ENCODE results near the gene EEIG2. TPM values are rescaled to one million over a fixed set of nuclear protein-coding genes. Genes with fewer than 3 reads are reported as not detected.

The EEIG2 gene
- polyA plus RNA-seq, 1 of the 3 experiments (the other 2 are of a cell fraction) = 2.9 TPM

DNA sequence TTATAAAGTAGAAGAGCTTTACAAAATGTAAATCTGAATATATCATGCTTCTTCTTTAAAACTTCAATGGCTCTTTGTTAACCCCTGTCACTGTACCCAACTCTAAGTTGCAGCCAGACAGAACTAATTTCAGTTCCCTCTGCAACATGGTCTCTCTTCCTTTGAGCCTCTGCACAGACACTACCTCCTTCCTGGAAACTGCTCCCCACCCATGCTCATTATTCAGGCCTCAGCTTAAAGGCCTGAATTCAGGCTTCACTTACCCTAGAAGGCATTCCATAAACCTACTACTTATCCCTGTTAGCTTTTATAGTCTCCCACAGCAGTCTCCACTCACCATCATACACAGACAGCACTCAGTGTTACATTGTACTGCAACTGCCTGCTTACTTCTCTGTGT, 2.6 kb upstream of the EEIG2 start:
- no peak overlapping the region for H3K9ac ChIP-seq
- H3K4me2 ChIP-seq = no peak overlapping the region
- H3K4me3 ChIP-seq (ENCODE audit: low read depth in 2 of 2, low read length in 1 of 2) = no peak overlapping the region
- H3K9me2 ChIP-seq = no peaks in the 10 kb centered on the region
- no peak overlapping the region for H2AFZ ChIP-seq (ENCODE audit: low read depth)
- ChIA-PET POLR2A (interaction anchor here (0.7 kb wide), 1 partner anchor 134 kb away, joined by 3 read pairs; no protein-coding TSS in a partner anchor), CTCF (interaction anchor here (6.0 kb wide), 1 partner anchor 87 kb away, joined by 42 read pairs; no protein-coding TSS in a partner anchor)
- DNase-seq = no peak
- TF ChIP-seq, protein P1, sequence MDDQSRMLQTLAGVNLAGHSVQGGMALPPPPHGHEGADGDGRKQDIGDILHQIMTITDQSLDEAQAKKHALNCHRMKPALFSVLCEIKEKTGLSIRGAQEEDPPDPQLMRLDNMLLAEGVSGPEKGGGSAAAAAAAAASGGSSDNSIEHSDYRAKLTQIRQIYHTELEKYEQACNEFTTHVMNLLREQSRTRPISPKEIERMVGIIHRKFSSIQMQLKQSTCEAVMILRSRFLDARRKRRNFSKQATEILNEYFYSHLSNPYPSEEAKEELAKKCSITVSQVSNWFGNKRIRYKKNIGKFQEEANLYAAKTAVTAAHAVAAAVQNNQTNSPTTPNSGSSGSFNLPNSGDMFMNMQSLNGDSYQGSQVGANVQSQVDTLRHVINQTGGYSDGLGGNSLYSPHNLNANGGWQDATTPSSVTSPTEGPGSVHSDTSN (IDR thresholded peaks at IDR 0.05) = no peak
- TF ChIP-seq, protein P2, sequence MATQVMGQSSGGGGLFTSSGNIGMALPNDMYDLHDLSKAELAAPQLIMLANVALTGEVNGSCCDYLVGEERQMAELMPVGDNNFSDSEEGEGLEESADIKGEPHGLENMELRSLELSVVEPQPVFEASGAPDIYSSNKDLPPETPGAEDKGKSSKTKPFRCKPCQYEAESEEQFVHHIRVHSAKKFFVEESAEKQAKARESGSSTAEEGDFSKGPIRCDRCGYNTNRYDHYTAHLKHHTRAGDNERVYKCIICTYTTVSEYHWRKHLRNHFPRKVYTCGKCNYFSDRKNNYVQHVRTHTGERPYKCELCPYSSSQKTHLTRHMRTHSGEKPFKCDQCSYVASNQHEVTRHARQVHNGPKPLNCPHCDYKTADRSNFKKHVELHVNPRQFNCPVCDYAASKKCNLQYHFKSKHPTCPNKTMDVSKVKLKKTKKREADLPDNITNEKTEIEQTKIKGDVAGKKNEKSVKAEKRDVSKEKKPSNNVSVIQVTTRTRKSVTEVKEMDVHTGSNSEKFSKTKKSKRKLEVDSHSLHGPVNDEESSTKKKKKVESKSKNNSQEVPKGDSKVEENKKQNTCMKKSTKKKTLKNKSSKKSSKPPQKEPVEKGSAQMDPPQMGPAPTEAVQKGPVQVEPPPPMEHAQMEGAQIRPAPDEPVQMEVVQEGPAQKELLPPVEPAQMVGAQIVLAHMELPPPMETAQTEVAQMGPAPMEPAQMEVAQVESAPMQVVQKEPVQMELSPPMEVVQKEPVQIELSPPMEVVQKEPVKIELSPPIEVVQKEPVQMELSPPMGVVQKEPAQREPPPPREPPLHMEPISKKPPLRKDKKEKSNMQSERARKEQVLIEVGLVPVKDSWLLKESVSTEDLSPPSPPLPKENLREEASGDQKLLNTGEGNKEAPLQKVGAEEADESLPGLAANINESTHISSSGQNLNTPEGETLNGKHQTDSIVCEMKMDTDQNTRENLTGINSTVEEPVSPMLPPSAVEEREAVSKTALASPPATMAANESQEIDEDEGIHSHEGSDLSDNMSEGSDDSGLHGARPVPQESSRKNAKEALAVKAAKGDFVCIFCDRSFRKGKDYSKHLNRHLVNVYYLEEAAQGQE (IDR thresholded peaks at IDR 0.05; ENCODE audit: low read depth, low read length) = no peak
- TF ChIP-seq JUND (IDR thresholded peaks at IDR 0.05) (no peak), RCOR1 (IDR thresholded peaks at IDR 0.05; ENCODE audit: low read length) (no peak), ELF1 (IDR thresholded peaks at IDR 0.05) (no peak), MXI1 (IDR thresholded peaks at IDR 0.05; ENCODE audit: low read depth, low read length) (no peak), NFIC (IDR thresholded peaks at IDR 0.05; ENCODE audit: borderline replicate concordance) (no peak), GABPA (IDR thresholded peaks at IDR 0.05; ENCODE audit: low read depth) (no peak), CHD2 (IDR thresholded peaks at IDR 0.05; ENCODE audit: low read length, partially characterized antibody) (no peak), EP300 (IDR thresholded peaks at IDR 0.05; ENCODE audit: borderline replicate concordance in 1 of 2, low read depth in 1 of 2, low read length in 1 of 2) (no peak), RAD21 (IDR thresholded peaks at IDR 0.05; ENCODE audit: low read length) (no peak), NRF1 (IDR thresholded peaks at IDR 0.05; ENCODE audit: low read depth, low read length) (no peak), FOSL2 (IDR thresholded peaks at IDR 0.05; ENCODE audit: borderline replicate concordance, low read depth) (no peak), POLR2AphosphoS5 (IDR thresholded peaks at IDR 0.05; ENCODE audit: low read depth, low read length) (no peak), EZH2phosphoT487 (IDR thresholded peaks at IDR 0.05; ENCODE audit: borderline replicate concordance, low read depth) (no peak), TCF12 (IDR thresholded peaks at IDR 0.05) (no peak), RFX5 (IDR thresholded peaks at IDR 0.05; ENCODE audit: low read length) (no peak)
- TF ChIP-seq, protein P3, sequence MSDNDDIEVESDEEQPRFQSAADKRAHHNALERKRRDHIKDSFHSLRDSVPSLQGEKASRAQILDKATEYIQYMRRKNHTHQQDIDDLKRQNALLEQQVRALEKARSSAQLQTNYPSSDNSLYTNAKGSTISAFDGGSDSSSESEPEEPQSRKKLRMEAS (IDR thresholded peaks at IDR 0.05; ENCODE audit: low read depth) = no peak
- TF ChIP-seq, protein P4, sequence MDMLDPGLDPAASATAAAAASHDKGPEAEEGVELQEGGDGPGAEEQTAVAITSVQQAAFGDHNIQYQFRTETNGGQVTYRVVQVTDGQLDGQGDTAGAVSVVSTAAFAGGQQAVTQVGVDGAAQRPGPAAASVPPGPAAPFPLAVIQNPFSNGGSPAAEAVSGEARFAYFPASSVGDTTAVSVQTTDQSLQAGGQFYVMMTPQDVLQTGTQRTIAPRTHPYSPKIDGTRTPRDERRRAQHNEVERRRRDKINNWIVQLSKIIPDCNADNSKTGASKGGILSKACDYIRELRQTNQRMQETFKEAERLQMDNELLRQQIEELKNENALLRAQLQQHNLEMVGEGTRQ (IDR thresholded peaks at IDR 0.05; ENCODE audit: borderline replicate concordance, low read depth, low read length) = no peak
- TF ChIP-seq, protein P5, sequence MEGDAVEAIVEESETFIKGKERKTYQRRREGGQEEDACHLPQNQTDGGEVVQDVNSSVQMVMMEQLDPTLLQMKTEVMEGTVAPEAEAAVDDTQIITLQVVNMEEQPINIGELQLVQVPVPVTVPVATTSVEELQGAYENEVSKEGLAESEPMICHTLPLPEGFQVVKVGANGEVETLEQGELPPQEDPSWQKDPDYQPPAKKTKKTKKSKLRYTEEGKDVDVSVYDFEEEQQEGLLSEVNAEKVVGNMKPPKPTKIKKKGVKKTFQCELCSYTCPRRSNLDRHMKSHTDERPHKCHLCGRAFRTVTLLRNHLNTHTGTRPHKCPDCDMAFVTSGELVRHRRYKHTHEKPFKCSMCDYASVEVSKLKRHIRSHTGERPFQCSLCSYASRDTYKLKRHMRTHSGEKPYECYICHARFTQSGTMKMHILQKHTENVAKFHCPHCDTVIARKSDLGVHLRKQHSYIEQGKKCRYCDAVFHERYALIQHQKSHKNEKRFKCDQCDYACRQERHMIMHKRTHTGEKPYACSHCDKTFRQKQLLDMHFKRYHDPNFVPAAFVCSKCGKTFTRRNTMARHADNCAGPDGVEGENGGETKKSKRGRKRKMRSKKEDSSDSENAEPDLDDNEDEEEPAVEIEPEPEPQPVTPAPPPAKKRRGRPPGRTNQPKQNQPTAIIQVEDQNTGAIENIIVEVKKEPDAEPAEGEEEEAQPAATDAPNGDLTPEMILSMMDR (IDR thresholded peaks at IDR 0.05) = no peak
- H3K27ac ChIP-seq (ENCODE audit: low read depth in 2 of 2, low read length in 1 of 2) = no peak overlapping the region
- H3K79me2 ChIP-seq (ENCODE audit: insufficient read depth) = peaks cover 8% of the 10 kb centered on the region
- H3K9me3 ChIP-seq = no peaks in the 10 kb centered on the region
- no peaks in the 10 kb centered on the region for H4K20me1 ChIP-seq (ENCODE audit: insufficient read depth)
- peaks cover 5 to 14% of the 10 kb centered on the region in 2 experiments; a peak in 3 of 4 replicates for H3K4me1 ChIP-seq (ENCODE audit: control insufficient read depth in 1 of 2, insufficient read depth in 2 of 2, low read depth in 1 of 2, low read length in 1 of 2)
- H3K36me3 ChIP-seq (replicated peaks in 1 of 2; ENCODE audit: control insufficient read depth in 1 of 2, insufficient read depth in 2 of 2, low read length in 1 of 2) = no peaks in the 10 kb centered on the region
- no peaks in the 10 kb centered on the region for H3K27me3 ChIP-seq (ENCODE audit: insufficient read depth)
- no peaks in the 10 kb centered on the region for H3F3A ChIP-seq (replicated peaks; ENCODE audit: insufficient read depth)

Measured in SK-N-SH (cell line).